Measurements from ENCODE around the gene DEAF1. TPM values are rescaled to one million over a fixed set of nuclear protein-coding genes. Genes with fewer than 3 reads are reported as not detected.

DEAF1 gene
- total and polyA plus RNA-seq, 2 donors (not counting 1 experiment from before 2014, with no cell fraction given) = 9.7 to 38.3 TPM

DNA sequence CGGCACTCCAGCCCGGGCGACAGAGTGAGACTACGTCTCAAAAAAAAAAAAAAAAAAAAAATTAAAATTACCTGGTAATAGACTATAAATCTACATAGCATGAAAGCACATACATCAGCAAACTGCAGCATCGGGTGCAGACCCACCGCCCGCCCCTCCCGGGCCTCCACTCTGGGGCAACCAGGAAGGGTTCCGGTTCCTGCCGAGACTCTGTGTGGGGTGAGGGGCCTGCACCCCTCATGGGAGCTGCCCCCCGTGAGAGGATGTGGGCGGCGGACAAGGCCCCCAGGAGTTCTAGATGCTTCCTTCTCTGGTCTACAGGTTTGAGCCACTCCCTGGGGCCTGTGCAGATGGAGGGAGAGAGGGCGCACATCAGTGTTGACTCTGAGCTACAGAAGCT, 48.8 kb downstream of the DEAF1 start:
- no peaks in the 10 kb centered on the region for H4K20me1 ChIP-seq (ENCODE audit: control insufficient read depth, extremely low read depth, insufficient read depth, low read length)
- no peaks in the 10 kb centered on the region for H3K79me2 ChIP-seq (ENCODE audit: control insufficient read depth, insufficient read depth, low read length)
- H3K27me3 ChIP-seq (ENCODE audit: control insufficient read depth, insufficient read depth, low read length) = no peaks in the 10 kb centered on the region
- no peak for TF ChIP-seq EZH2 (IDR thresholded peaks at IDR 0.05; ENCODE audit: low read length, missing control alignments)
- TF ChIP-seq, protein P1, sequence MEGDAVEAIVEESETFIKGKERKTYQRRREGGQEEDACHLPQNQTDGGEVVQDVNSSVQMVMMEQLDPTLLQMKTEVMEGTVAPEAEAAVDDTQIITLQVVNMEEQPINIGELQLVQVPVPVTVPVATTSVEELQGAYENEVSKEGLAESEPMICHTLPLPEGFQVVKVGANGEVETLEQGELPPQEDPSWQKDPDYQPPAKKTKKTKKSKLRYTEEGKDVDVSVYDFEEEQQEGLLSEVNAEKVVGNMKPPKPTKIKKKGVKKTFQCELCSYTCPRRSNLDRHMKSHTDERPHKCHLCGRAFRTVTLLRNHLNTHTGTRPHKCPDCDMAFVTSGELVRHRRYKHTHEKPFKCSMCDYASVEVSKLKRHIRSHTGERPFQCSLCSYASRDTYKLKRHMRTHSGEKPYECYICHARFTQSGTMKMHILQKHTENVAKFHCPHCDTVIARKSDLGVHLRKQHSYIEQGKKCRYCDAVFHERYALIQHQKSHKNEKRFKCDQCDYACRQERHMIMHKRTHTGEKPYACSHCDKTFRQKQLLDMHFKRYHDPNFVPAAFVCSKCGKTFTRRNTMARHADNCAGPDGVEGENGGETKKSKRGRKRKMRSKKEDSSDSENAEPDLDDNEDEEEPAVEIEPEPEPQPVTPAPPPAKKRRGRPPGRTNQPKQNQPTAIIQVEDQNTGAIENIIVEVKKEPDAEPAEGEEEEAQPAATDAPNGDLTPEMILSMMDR (conservative IDR thresholded peaks at IDR 0.05 in 1 of 2, IDR thresholded peaks at IDR 0.05 in 1 of 2; ENCODE audit: low read depth in 1 of 2, low read length in 2 of 2) = no peak
- no peak overlapping the region for H3K4me3 ChIP-seq (replicated peaks in 1 of 4; ENCODE audit: control extremely low read depth in 1 of 4, insufficient read depth in 1 of 4, low read depth in 3 of 4, low read length in 4 of 4)
- H3K9ac ChIP-seq (ENCODE audit: insufficient read depth, low read length) = no peak overlapping the region
- no peak for DNase-seq (ENCODE audit: low read depth in 2 of 2)
- H3K36me3 ChIP-seq (ENCODE audit: control insufficient read depth, insufficient read depth, low read length) = peaks cover 9% of the 10 kb centered on the region
- H3K9me3 ChIP-seq (ENCODE audit: control insufficient read depth, insufficient read depth, low read depth, low read length) = no peaks in the 10 kb centered on the region
- H3K4me2 ChIP-seq (ENCODE audit: extremely low read depth, insufficient read depth, low read length) = no peak overlapping the region
- H2AFZ ChIP-seq (ENCODE audit: low read length) = no peak overlapping the region
- no peaks in the 10 kb centered on the region for H3K4me1 ChIP-seq (ENCODE audit: control insufficient read depth, extremely low read depth, insufficient read depth, low read length)
- no peak overlapping the region for H3K27ac ChIP-seq (ENCODE audit: insufficient read depth, low read length)

DNA sequence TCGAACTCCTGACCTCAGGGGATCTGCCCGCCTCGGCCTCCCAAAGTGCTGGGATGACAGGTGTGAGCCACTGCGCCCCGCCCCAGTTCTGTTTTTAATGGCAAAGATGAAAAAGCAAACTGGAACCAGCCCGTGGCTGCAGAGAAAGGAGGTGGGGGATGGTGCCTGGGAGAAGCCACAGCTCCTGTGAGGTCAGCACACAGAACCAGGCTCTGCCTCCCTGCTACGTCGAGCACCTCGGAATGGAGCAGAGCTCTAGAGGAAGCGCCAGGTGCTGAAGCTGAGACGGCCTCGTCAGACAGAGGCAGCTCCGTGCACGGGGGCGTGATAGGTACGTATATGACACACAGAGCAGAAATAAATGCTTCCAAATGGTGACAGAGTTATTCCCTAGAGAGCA, 49.5 kb downstream of the DEAF1 start:
- no peaks in the 10 kb centered on the region for H3K27me3 ChIP-seq (ENCODE audit: control insufficient read depth, insufficient read depth, low read length)
- TF ChIP-seq EZH2 (IDR thresholded peaks at IDR 0.05; ENCODE audit: low read length, missing control alignments) = no peak
- TF ChIP-seq, protein P1 (conservative IDR thresholded peaks at IDR 0.05 in 1 of 2, IDR thresholded peaks at IDR 0.05 in 1 of 2; ENCODE audit: low read depth in 1 of 2, low read length in 2 of 2) = no peak
- no peak overlapping the region for H3K9ac ChIP-seq (ENCODE audit: insufficient read depth, low read length)
- DNase-seq (ENCODE audit: low read depth in 2 of 2) = no peak
- H4K20me1 ChIP-seq (ENCODE audit: control insufficient read depth, extremely low read depth, insufficient read depth, low read length) = no peaks in the 10 kb centered on the region
- H3K4me2 ChIP-seq (ENCODE audit: extremely low read depth, insufficient read depth, low read length) = no peak overlapping the region
- H3K4me3 ChIP-seq (replicated peaks in 1 of 4; ENCODE audit: control extremely low read depth in 1 of 4, insufficient read depth in 1 of 4, low read depth in 3 of 4, low read length in 4 of 4) = no peak overlapping the region
- no peaks in the 10 kb centered on the region for H3K4me1 ChIP-seq (ENCODE audit: control insufficient read depth, extremely low read depth, insufficient read depth, low read length)
- H3K9me3 ChIP-seq (ENCODE audit: control insufficient read depth, insufficient read depth, low read depth, low read length) = no peaks in the 10 kb centered on the region
- H3K27ac ChIP-seq (ENCODE audit: insufficient read depth, low read length) = no peak overlapping the region
- H3K79me2 ChIP-seq (ENCODE audit: control insufficient read depth, insufficient read depth, low read length) = no peaks in the 10 kb centered on the region
- H3K36me3 ChIP-seq (ENCODE audit: control insufficient read depth, insufficient read depth, low read length) = peaks cover 9% of the 10 kb centered on the region
- H2AFZ ChIP-seq (ENCODE audit: low read length) = no peak overlapping the region

DNA sequence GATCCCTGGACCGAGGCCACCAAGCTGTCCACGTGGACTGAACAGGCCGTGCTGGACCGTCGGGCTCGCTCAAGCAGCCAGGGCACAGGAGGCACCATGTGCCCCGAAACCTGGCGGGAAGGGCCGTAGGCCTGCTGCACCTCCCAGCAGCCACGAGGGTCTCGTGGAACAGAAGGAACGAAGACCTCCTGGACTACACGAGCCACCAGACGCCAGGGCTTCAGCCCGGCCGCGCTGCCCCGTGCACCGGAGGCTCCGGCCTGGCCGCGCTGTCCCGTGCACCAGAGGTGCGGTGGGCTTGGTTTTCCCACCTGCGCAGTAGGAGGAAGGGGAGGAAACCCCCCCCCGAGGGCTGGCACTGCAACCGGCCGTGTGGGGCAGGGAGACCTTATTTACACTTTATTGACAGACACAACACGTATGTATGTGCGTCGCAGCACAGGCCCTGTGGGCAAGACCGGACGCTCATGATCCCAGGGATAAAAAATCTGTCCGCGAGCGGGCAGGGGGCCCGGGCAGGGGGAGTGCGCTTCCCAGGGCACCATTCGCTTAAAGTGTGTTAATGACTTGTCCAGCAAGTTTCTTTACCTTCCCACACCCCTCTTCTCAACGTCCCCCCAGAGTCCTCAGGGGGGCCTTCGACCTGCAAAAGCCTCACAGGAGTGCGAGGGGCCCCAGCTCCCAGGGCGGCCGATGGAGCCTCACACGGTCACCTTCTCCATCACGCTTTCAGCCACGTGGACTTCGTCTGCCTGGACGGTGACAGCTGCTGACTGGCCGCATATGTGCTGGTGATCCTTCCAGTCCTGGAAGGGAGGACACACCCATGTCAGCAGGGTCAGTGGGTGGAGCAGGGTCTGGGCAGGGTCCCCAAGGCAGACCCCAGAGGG, 50.9 kb downstream of the DEAF1 start:
- Histone ChIP-seq H3K9me3 (ENCODE audit: control insufficient read depth, insufficient read depth, low read depth, low read length) (no peaks in the 10 kb centered on the region), H2AFZ (ENCODE audit: low read length) (no peak overlapping the region), H3K27ac (ENCODE audit: insufficient read depth, low read length) (no peak overlapping the region), H3K4me2 (ENCODE audit: extremely low read depth, insufficient read depth, low read length) (no peak overlapping the region), H3K4me3 (replicated peaks in 1 of 4; ENCODE audit: control extremely low read depth in 1 of 4, insufficient read depth in 1 of 4, low read depth in 3 of 4, low read length in 4 of 4) (no peak overlapping the region), H3K36me3 (ENCODE audit: control insufficient read depth, insufficient read depth, low read length) (peaks cover 8% of the 10 kb centered on the region), H3K27me3 (ENCODE audit: control insufficient read depth, insufficient read depth, low read length) (no peaks in the 10 kb centered on the region), H3K79me2 (ENCODE audit: control insufficient read depth, insufficient read depth, low read length) (no peaks in the 10 kb centered on the region), H4K20me1 (ENCODE audit: control insufficient read depth, extremely low read depth, insufficient read depth, low read length) (no peaks in the 10 kb centered on the region), H3K9ac (ENCODE audit: insufficient read depth, low read length) (no peak overlapping the region), H3K4me1 (ENCODE audit: control insufficient read depth, extremely low read depth, insufficient read depth, low read length) (no peaks in the 10 kb centered on the region)
- TF ChIP-seq, protein P1 (conservative IDR thresholded peaks at IDR 0.05 in 1 of 2, IDR thresholded peaks at IDR 0.05 in 1 of 2; ENCODE audit: low read depth in 1 of 2, low read length in 2 of 2) = no peak
- TF ChIP-seq EZH2 (IDR thresholded peaks at IDR 0.05; ENCODE audit: low read length, missing control alignments) = no peak
- DNase-seq (ENCODE audit: low read depth in 2 of 2) = no peak

Data from fibroblast of lung (primary cell).